Omental fat pad (tissue), 4 donors: ENCODE results near the gene FITM2. TPM values are rescaled to one million over a fixed set of nuclear protein-coding genes. Genes with fewer than 3 reads are reported as not detected.
"Not testable (repeated sequence)": the region's sequence is repeated elsewhere in the genome, so short reads cannot be mapped to it uniquely, and the experiment has no call there.

Experiments used
- ATAC-seq: fragments of 150-250 bp; one replicate; pipeline ENCODE4 v1.9.1; 2016; ENCODE audit warnings: mild to moderate bottlenecking, moderate library complexity; ENCODE audit not compliant: low FRiP score
- DNase-seq: peaks from one replicate; pipeline ENCODE4 v3.0.0-alpha.2; 2019; ENCODE audit warnings: low spot score
- total RNA-seq, 4 donors: library from RNA; depleted of rRNA; stranded (reverse); fragments of >200 nt; gene quantifications; one replicate each; pipeline ENCODE4 v1.1.0, GENCODE V29; 2016
- TF ChIP-seq, protein P1 (sequence below), 3 donors: fragments of 450-650 bp; IDR thresholded peaks; one replicate each; pipeline ENCODE4 v1.5.1; 2016 to 2017; ENCODE audit warnings: antibody characterized with exemption in 3 of 3, mild to moderate bottlenecking in 3 of 3, moderate library complexity in 2 of 3

Gene FITM2
- total RNA-seq, 4 donors from 2014 or later, result 13.0 to 21.4 (median 19.8) TPM

GRCh38 chr20:44301285-44301684 is 9.7 kb downstream of the FITM2 start:
- DNase-seq, result no peak
- TF ChIP-seq, protein P1, sequence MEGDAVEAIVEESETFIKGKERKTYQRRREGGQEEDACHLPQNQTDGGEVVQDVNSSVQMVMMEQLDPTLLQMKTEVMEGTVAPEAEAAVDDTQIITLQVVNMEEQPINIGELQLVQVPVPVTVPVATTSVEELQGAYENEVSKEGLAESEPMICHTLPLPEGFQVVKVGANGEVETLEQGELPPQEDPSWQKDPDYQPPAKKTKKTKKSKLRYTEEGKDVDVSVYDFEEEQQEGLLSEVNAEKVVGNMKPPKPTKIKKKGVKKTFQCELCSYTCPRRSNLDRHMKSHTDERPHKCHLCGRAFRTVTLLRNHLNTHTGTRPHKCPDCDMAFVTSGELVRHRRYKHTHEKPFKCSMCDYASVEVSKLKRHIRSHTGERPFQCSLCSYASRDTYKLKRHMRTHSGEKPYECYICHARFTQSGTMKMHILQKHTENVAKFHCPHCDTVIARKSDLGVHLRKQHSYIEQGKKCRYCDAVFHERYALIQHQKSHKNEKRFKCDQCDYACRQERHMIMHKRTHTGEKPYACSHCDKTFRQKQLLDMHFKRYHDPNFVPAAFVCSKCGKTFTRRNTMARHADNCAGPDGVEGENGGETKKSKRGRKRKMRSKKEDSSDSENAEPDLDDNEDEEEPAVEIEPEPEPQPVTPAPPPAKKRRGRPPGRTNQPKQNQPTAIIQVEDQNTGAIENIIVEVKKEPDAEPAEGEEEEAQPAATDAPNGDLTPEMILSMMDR (IDR thresholded peaks at IDR 0.05), result no peak
- ATAC-seq, result no peak

DNA sequence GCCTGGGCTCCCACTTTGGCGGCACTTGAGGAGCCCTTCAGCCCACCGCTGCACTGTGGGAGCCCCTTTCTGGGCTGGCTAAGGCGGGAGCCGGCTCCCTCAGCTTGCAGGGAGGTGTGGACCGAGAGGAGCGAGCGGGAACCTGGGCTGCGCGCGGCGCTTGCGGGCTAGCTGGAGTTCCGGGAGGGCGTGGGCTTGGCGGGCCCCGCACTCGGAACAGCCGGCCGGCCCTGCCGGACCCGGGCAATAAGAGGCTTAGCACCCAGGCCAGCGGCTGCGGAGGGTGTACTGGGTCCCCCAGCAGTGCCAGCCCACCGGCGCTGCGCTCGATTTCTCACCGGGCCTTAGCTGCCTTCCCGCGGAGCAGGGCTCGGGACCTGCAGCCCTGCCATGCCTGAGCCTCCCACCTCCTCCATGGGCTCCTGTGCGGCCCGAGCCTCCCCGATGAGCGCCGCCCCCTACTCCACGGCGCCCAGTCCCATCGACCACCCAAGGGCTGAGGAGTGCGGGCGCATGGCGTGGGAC is 11.9 kb downstream of the FITM2 start:
- not testable (repeated sequence) for ATAC-seq, DNase-seq

DNA sequence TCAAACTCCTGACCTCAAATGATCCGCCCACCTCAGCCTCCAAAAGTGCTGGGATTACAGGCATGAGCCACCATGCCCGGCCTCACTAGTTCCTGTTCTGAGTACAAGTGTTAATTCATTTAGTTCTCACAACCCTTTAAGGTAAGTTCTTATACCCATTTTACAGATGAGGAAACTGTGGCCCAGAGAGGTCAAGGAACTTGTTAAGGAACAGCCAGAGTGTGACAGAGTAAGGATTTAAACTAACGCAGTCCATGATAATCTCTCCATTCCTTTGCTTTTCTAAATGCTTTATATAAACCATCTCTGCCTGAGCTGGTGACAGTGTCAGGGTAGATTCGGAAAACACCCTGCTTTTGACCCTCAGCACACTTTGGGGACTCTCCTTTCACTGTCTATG is 13.3 kb downstream of the FITM2 start:
- TF ChIP-seq, protein P1 (IDR thresholded peaks at IDR 0.05), result no peak
- DNase-seq (no peak), ATAC-seq (no peak)

DNA sequence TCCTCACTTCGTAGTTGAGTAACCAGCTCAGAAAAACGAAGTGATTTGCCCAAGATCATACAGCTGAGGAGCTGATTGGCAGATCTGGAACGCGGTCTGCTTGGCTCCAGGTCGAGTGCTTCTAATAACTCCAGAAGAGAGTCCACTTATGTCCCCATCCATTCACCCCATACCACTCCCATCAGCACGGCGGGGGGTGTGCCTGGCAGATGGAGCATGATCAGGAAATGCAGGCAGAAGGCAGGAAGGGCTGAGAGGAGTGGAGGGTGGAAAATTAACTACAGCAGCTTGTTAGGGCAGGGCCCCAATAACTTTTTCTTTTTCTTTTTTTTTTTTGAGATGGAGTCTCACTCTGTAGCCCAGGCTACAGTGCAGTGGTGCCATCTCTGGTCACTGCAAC is 15.0 kb downstream of the FITM2 start:
- TF ChIP-seq, protein P1 (IDR thresholded peaks at IDR 0.05), result no peak
- no peak for ATAC-seq

GRCh38 chr20:44291754-44292153 is 19.2 kb downstream of the FITM2 start:
- TF ChIP-seq, protein P1 (IDR thresholded peaks at IDR 0.05), result no peak
- ATAC-seq (no peak), DNase-seq (no peak)

More for the DNA sequence above, 15.0 kb downstream of the FITM2 start:
- no peak for DNase-seq

GRCh38 chr20:44288252-44288651 is 22.8 kb downstream of the FITM2 start:
- ATAC-seq (no peak), DNase-seq (no peak)
- TF ChIP-seq, protein P1 (IDR thresholded peaks at IDR 0.05), result no peak

DNA sequence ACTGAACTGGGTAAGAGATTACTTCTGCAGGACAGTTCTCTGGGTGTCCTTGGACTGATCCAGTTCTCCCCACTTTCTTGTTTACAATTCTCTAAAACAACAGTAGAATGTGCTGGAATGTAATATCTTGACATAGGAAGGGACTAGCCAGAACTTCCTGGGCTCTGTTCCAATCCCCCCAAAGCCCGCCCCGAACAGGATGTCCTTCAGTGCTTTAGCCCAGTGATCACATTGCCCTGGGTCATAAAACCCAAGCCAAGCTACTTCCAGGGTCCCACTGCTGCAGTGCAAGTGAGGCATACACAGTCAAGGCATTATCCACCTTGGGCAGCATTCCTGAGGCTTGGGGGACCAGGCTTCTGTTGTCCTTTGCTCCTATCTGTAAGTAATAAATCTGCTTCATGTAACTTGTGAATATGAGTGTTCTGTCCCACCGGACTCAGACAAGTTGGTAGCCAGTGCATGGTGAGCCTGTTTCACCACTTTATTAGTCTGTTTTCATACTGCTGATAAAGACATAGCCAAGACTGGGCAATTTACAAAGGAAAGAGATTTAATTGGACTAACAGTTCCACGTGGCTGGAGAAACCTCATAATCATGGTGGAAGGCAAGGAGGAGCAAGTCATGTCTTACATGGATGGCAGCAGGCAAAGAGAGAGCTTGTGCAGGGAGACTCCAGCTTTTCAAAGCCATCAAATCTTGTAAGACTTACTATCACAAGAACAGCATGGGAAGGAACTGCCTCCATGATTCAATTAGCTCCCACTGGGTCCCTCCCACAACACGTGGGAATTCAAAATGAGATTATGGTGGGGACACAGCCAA is 23.5 kb downstream of the FITM2 start:
- DNase-seq (no peak), ATAC-seq (no peak)
- TF ChIP-seq, protein P1 (IDR thresholded peaks at IDR 0.05), result no peak
